ENCODE results near the gene GTSF1L. TPM values are rescaled to one million over a fixed set of nuclear protein-coding genes. Genes with fewer than 3 reads are reported as not detected.

GTSF1L gene
- total RNA-seq, 2 donors from 2014 or later: 7.2 TPM; not detected in 1

DNA sequence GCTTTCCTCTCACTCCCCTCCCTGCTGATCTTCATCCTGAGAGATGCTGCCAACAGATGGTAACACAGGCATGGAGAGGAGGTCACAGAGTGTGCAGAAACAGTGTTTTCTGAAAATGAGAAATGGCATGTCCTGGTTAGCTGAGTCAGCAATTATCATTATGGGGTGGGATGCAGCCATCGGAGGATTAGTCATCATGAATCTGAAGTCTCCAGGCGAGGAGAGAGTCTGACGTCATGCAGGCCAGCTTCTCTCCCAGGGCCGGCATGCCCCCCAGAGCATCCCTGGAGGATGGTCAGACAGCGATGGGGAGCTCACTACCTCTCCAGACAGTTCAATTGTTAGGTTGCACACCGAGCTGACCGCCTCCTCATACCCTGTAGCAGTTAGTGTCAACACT is 4.7 kb upstream of the GTSF1L start:
- no peaks in the 10 kb centered on the region for H3K9me3 ChIP-seq
- H3K27ac ChIP-seq: no peak overlapping the region
- DNase-seq (ENCODE audit: low spot score): no peak
- TF ChIP-seq POLR2A (IDR thresholded peaks at IDR 0.05): no peak
- no peak for TF ChIP-seq POLR2AphosphoS5 (IDR thresholded peaks at IDR 0.05)
- TF ChIP-seq, protein P1, sequence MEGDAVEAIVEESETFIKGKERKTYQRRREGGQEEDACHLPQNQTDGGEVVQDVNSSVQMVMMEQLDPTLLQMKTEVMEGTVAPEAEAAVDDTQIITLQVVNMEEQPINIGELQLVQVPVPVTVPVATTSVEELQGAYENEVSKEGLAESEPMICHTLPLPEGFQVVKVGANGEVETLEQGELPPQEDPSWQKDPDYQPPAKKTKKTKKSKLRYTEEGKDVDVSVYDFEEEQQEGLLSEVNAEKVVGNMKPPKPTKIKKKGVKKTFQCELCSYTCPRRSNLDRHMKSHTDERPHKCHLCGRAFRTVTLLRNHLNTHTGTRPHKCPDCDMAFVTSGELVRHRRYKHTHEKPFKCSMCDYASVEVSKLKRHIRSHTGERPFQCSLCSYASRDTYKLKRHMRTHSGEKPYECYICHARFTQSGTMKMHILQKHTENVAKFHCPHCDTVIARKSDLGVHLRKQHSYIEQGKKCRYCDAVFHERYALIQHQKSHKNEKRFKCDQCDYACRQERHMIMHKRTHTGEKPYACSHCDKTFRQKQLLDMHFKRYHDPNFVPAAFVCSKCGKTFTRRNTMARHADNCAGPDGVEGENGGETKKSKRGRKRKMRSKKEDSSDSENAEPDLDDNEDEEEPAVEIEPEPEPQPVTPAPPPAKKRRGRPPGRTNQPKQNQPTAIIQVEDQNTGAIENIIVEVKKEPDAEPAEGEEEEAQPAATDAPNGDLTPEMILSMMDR (IDR thresholded peaks at IDR 0.05): no peak
- H3K4me3 ChIP-seq: no peak overlapping the region
- no peaks in the 10 kb centered on the region for H3K27me3 ChIP-seq (replicated peaks; ENCODE audit: insufficient read depth)
- no peaks in the 10 kb centered on the region for H3K4me1 ChIP-seq (replicated peaks)
- no peaks in the 10 kb centered on the region for H3K36me3 ChIP-seq
- 62% methylated on average over 7 of the region's 7 CpGs for WGBS
- intact Hi-C loops (cut with DNase I): no loop called here

DNA sequence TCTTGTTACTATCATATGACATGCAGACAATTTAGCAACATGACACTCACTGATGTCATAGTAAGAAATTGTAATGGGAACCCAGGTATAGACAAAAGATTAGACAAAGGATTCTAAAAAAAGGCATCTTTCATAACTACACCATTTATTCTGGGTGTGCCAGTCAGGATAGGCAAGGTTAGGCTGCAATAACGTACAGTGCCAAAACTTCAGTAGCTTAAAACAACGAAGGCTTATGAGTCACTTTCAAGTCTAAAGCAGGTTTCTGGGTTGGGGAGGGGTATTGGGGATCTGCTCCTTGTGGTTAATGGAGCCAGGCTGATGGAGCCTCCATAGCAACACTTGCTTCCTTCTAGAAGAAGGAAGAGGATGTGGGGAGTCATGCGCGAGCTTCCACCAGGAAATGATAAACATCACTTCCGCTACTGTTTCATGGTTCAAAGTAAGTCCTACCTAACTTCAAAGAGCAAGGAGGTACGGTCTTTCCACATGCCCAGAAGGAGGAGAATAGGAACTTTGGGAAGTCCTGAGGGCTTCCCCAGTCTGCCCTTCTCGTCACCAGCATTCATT is 2.0 kb upstream of the GTSF1L start:
- Histone ChIP-seq H3K27ac (no peak overlapping the region), H3K36me3 (no peaks in the 10 kb centered on the region), H3K4me1 (replicated peaks) (no peaks in the 10 kb centered on the region), H3K9me3 (no peaks in the 10 kb centered on the region), H3K4me3 (no peak overlapping the region), H3K27me3 (replicated peaks; ENCODE audit: insufficient read depth) (no peaks in the 10 kb centered on the region)
- intact Hi-C loops (cut with DNase I): no loop called here
- DNase-seq (ENCODE audit: low spot score): no peak
- WGBS: 91% methylated on average over 7 of the region's 7 CpGs
- TF ChIP-seq POLR2A (IDR thresholded peaks at IDR 0.05): no peak
- TF ChIP-seq POLR2AphosphoS5 (IDR thresholded peaks at IDR 0.05): no peak
- TF ChIP-seq, protein P1 (IDR thresholded peaks at IDR 0.05): no peak

DNA sequence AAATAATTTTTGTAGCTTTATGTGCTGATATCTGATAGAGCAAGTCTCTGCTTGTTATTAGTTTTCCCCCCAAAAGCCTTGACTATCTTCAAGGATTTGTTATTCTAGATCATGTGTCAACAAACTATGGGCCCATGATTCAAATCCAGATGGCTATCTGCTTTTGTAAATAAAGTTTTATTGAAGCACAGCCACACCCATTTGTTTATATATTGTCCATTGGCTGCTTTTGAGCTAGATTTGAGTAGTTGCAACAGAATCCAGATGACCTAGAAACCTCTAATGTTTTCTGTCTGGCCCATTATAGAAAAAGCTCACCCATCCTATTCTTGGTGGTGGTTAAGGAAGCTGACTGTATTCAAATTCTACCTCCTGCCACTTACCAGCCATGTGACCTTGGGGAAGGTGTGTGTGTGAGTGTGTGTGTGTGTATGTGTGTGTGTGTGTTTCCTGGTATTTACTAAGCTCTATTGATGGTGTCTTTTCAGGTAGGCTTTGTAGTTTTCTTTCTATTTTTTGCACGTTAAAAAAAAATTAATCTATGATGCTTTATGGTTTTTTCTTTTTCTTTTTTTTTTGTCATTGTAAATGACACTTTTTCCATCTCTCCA is 1.3 kb upstream of the GTSF1L start:
- Histone ChIP-seq H3K36me3 (no peaks in the 10 kb centered on the region), H3K4me1 (replicated peaks) (no peaks in the 10 kb centered on the region), H3K4me3 (no peak overlapping the region), H3K27me3 (replicated peaks; ENCODE audit: insufficient read depth) (no peaks in the 10 kb centered on the region), H3K27ac (no peak overlapping the region), H3K9me3 (no peaks in the 10 kb centered on the region)
- no peak for DNase-seq (ENCODE audit: low spot score)
- 84% methylated on average over 1 of the region's 1 CpG for WGBS
- intact Hi-C loops (cut with DNase I): no loop called here
- TF ChIP-seq POLR2A (IDR thresholded peaks at IDR 0.05): no peak
- TF ChIP-seq, protein P1 (IDR thresholded peaks at IDR 0.05): no peak
- TF ChIP-seq POLR2AphosphoS5 (IDR thresholded peaks at IDR 0.05): no peak

DNA sequence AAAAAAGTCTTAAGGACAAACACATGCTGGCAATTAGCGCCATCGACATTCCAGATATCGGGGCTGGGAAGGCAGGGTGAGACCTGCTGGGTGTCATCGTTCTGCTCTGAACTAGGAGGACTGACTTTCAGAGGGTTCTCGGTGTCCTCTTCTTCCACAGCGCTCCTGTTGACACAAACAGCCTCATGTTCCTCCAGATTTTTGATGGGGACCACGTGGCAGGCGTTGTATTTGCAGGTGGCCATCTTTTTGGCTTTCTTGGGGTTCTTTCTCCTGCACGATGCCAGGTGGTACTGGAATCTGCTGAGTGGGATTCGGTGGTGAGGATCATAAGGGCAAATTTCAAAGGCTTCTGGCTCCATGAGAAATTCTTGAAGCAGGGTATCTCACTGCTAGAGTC is 469 bp downstream of the GTSF1L start:
- no peak overlapping the region for H3K27ac ChIP-seq
- no peaks in the 10 kb centered on the region for H3K36me3 ChIP-seq
- no peaks in the 10 kb centered on the region for H3K4me1 ChIP-seq (replicated peaks)
- H3K9me3 ChIP-seq: no peaks in the 10 kb centered on the region
- no peaks in the 10 kb centered on the region for H3K27me3 ChIP-seq (replicated peaks; ENCODE audit: insufficient read depth)
- TF ChIP-seq POLR2A (IDR thresholded peaks at IDR 0.05) (no peak), POLR2AphosphoS5 (IDR thresholded peaks at IDR 0.05) (no peak)
- no peak overlapping the region for H3K4me3 ChIP-seq
- WGBS: 81% methylated on average over 10 of the region's 10 CpGs
- intact Hi-C loops (cut with DNase I): no loop called here
- DNase-seq (ENCODE audit: low spot score): no peak

DNA sequence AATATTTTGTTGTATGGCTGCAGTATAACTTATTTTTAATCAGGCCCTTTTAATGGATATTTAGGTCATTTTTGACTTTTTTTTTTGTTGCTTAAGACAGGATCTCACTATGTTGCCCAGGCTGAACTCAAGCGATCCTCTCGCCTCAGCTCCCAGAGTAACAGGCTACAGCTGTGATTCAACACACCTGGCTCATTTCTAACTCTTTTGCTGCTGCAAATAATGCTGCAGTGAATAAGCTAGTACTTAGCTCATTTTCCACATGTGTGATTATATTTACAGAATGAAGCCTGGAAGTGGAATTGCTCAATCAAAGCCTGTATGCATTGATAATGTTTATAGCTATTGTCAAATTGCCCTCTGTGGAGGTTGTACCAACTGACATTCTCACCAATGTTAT is 1.1 kb downstream of the GTSF1L start:
- Histone ChIP-seq H3K27me3 (replicated peaks; ENCODE audit: insufficient read depth) (no peaks in the 10 kb centered on the region), H3K27ac (no peak overlapping the region), H3K36me3 (no peaks in the 10 kb centered on the region), H3K4me1 (replicated peaks) (no peaks in the 10 kb centered on the region), H3K9me3 (no peaks in the 10 kb centered on the region), H3K4me3 (no peak overlapping the region)
- 93% methylated on average over 2 of the region's 2 CpGs for WGBS
- TF ChIP-seq, protein P1 (IDR thresholded peaks at IDR 0.05): no peak
- TF ChIP-seq POLR2AphosphoS5 (IDR thresholded peaks at IDR 0.05) (no peak), POLR2A (IDR thresholded peaks at IDR 0.05) (no peak)
- intact Hi-C loops (cut with DNase I): no loop called here
- DNase-seq (ENCODE audit: low spot score): no peak

All from prostate gland (tissue), 2 donors.